Skeletal muscle satellite cell (primary cell): ENCODE measurements around the gene PTPRA. TPM values are rescaled to one million over a fixed set of nuclear protein-coding genes. Genes with fewer than 3 reads are reported as not detected.
A peak's percentile ranks its signal among the peaks of the same experiment; 100 is the strongest.
"Not testable (repeated sequence)": the region's sequence is repeated elsewhere in the genome, so short reads cannot be mapped to it uniquely, and the experiment has no call there.

Experiments used
- H3K27me3 ChIP-seq: 2 replicates; pipeline ENCODE4 v1.7.0; 2013; ENCODE audit warnings: low read length; ENCODE audit not compliant: control insufficient read depth, insufficient read depth
- H3K36me3 ChIP-seq: 2 replicates; pipeline ENCODE4 v1.7.0; 2013; ENCODE audit warnings: mild to moderate bottlenecking, control low read depth, low read length; ENCODE audit not compliant: insufficient read depth
- H3K4me1 ChIP-seq: 2 replicates; pipeline ENCODE4 v1.7.0; 2013; ENCODE audit warnings: low read length; ENCODE audit not compliant: control insufficient read depth, insufficient read depth
- H3K4me2 ChIP-seq: 2 replicates; pipeline ENCODE4 v1.7.0; 2013; ENCODE audit warnings: mild to moderate bottlenecking, low read length
- H3K4me3 ChIP-seq: 2 replicates; pipeline ENCODE4 v1.7.0; 2013; ENCODE audit warnings: low read length
- H3K9ac ChIP-seq: 2 replicates; pipeline ENCODE4 v1.7.0; 2013; ENCODE audit warnings: mild to moderate bottlenecking, low read depth, low read length, moderate library complexity
- H3K9me3 ChIP-seq: replicated peaks from 2 replicates; pipeline ENCODE4 v1.7.0; 2013; ENCODE audit warnings: mild to moderate bottlenecking, control low read depth, low read length
- total RNA-seq: library from RNA; depleted of rRNA; stranded (reverse); fragments of >200 nt; gene quantifications from 2 replicates; pipeline ENCODE4 v1.2.3, GENCODE V29; 2012; rRNA removed

PTPRA gene
- total RNA-seq, result 19.3 and 31.7 TPM in 2 replicates

- no peaks in the 10 kb centered on the region for H3K9me3 ChIP-seq
- H3K9ac ChIP-seq, result peak within 1 kb of the TSS; percentile 92
- peak within 1 kb of the TSS; percentile 100 for H3K4me2 ChIP-seq
- peak within 1 kb of the TSS; percentile 91 for H3K4me3 ChIP-seq
- H3K4me1 ChIP-seq, result peaks cover 39% of the 10 kb centered on the region
- H3K36me3 ChIP-seq, result no peaks in the 10 kb centered on the region
- H3K27me3 ChIP-seq, result no peaks in the 10 kb centered on the region
Observed at GRCh38 chr20:2873010-2873746, at the start of gene PTPRA. PTPRA (plus strand) TSS chr20:2873481; CDS start chr20:2964278, 90,797 bp downstream.

- no peaks in the 10 kb centered on the region for H3K4me1 ChIP-seq
- H3K9me3 ChIP-seq, result no peaks in the 10 kb centered on the region
- peaks cover 51% of the 10 kb centered on the region for H3K27me3 ChIP-seq
- no peak overlapping the region for H3K9ac ChIP-seq
- no peaks in the 10 kb centered on the region for H3K36me3 ChIP-seq
- no peak overlapping the region for H3K4me3 ChIP-seq
- H3K4me2 ChIP-seq, result no peak overlapping the region
Observed at GRCh38 chr20:2825761-2826160, 47.5 kb upstream of the PTPRA start.

GRCh38 chr20:2826655-2827054 is 46.6 kb upstream of the PTPRA start:
- Histone ChIP-seq H3K27me3 (peaks cover 43% of the 10 kb centered on the region), H3K4me3 (no peak overlapping the region), H3K9me3 (no peaks in the 10 kb centered on the region), H3K9ac (no peak overlapping the region), H3K4me1 (peaks cover 2% of the 10 kb centered on the region), H3K4me2 (no peak overlapping the region), H3K36me3 (no peaks in the 10 kb centered on the region)

GRCh38 chr20:2829376-2829775 is 43.9 kb upstream of the PTPRA start:
- H3K36me3 ChIP-seq, result no peaks in the 10 kb centered on the region
- no peak overlapping the region for H3K9ac ChIP-seq
- no peak overlapping the region for H3K4me3 ChIP-seq
- H3K9me3 ChIP-seq, result no peaks in the 10 kb centered on the region
- H3K27me3 ChIP-seq, result peaks cover 41% of the 10 kb centered on the region
- H3K4me1 ChIP-seq, result peaks cover 5% of the 10 kb centered on the region
- H3K4me2 ChIP-seq, result no peak overlapping the region

- not testable (repeated sequence) for H3K9ac ChIP-seq, H3K9me3 ChIP-seq, H3K36me3 ChIP-seq, H3K4me2 ChIP-seq, H3K4me1 ChIP-seq, H3K4me3 ChIP-seq
- H3K27me3 ChIP-seq, result peaks cover 35% of the 10 kb centered on the region
Observed at GRCh38 chr20:2831206-2831605, 42.1 kb upstream of the PTPRA start.

GRCh38 chr20:2833761-2834160 is 39.5 kb upstream of the PTPRA start:
- H3K9ac ChIP-seq, result no peak overlapping the region
- H3K4me3 ChIP-seq, result no peak overlapping the region
- H3K4me2 ChIP-seq, result no peak overlapping the region
- H3K9me3 ChIP-seq, result no peaks in the 10 kb centered on the region
- H3K36me3 ChIP-seq, result peaks cover 2% of the 10 kb centered on the region
- H3K4me1 ChIP-seq, result peaks cover 5% of the 10 kb centered on the region
- H3K27me3 ChIP-seq, result peaks cover 11% of the 10 kb centered on the region

- Histone ChIP-seq H3K4me2 (no peak overlapping the region), H3K36me3 (peaks cover 2% of the 10 kb centered on the region), H3K9me3 (no peaks in the 10 kb centered on the region), H3K9ac (no peak overlapping the region), H3K4me3 (no peak overlapping the region), H3K4me1 (peaks cover 6% of the 10 kb centered on the region), H3K27me3 (peaks cover 6% of the 10 kb centered on the region)
Observed at GRCh38 chr20:2834401-2835110, 38.7 kb upstream of the PTPRA start.

GRCh38 chr20:2835331-2835796 is 37.9 kb upstream of the PTPRA start:
- Histone ChIP-seq H3K4me3 (no peak overlapping the region), H3K36me3 (peaks cover 2% of the 10 kb centered on the region), H3K27me3 (no peaks in the 10 kb centered on the region), H3K9ac (no peak overlapping the region), H3K9me3 (no peaks in the 10 kb centered on the region), H3K4me2 (no peak overlapping the region), H3K4me1 (peaks cover 14% of the 10 kb centered on the region)

GRCh38 chr20:2836035-2836434 is 37.2 kb upstream of the PTPRA start:
- no peaks in the 10 kb centered on the region for H3K27me3 ChIP-seq
- H3K9me3 ChIP-seq, result no peaks in the 10 kb centered on the region
- H3K4me2 ChIP-seq, result no peak overlapping the region
- H3K4me1 ChIP-seq, result peaks cover 14% of the 10 kb centered on the region
- peaks cover 2% of the 10 kb centered on the region for H3K36me3 ChIP-seq
- H3K4me3 ChIP-seq, result no peak overlapping the region
- no peak overlapping the region for H3K9ac ChIP-seq

GRCh38 chr20:2837221-2837960 is 35.9 kb upstream of the PTPRA start:
- no peak overlapping the region for H3K9ac ChIP-seq
- no peak overlapping the region for H3K4me2 ChIP-seq
- H3K27me3 ChIP-seq, result no peaks in the 10 kb centered on the region
- H3K4me1 ChIP-seq, result peaks cover 9% of the 10 kb centered on the region
- peaks cover 2% of the 10 kb centered on the region for H3K36me3 ChIP-seq
- H3K9me3 ChIP-seq, result no peaks in the 10 kb centered on the region
- no peak overlapping the region for H3K4me3 ChIP-seq

- H3K4me2 ChIP-seq, result no peak overlapping the region
- no peak overlapping the region for H3K4me3 ChIP-seq
- peaks cover 9% of the 10 kb centered on the region for H3K4me1 ChIP-seq
- H3K9me3 ChIP-seq, result no peaks in the 10 kb centered on the region
- no peaks in the 10 kb centered on the region for H3K27me3 ChIP-seq
- peaks cover 2% of the 10 kb centered on the region for H3K36me3 ChIP-seq
- no peak overlapping the region for H3K9ac ChIP-seq
Observed at GRCh38 chr20:2838170-2838797, 35.0 kb upstream of the PTPRA start.
